ENCODE data around the gene ABCA4. TPM values are rescaled to one million over a fixed set of nuclear protein-coding genes. Genes with fewer than 3 reads are reported as not detected.
A peak's percentile ranks its signal among the peaks of the same experiment; 100 is the strongest.

ABCA4 gene
- total RNA-seq, 2 experiments from 2014 or later = 0.14 to 0.18 TPM

DNA sequence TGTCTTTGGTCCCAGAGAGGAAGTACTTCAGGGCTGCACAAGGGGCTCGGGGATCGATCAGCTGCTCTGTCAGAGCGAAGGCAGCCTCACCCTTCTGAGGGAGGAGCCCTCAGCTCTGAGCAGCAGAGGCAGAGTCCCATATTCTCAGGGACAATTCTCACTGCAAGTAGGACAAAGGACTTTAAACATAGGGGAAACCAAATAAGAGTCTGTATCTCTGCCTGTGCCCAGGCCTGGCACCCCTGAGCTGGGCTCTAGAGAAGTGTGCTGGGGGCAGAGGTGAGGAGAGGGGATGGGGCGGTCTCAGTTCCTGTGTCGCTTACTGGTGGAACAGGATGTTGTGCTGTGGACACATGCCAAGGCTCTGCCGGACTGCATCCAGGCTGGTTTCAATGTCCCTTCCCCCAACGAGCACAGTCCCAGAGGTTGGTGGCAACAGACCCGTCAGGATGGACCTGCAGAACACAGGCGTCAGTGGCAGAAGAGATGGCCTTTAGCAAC lies 76.6 kb downstream of the ABCA4 start:
- no peaks in the 10 kb centered on the region for H3K36me3 Mint-ChIP-seq (ENCODE audit: low read depth)
- POLR2A ChIA-PET = no interaction called here
- ATAC-seq (no peak), DNase-seq (no peak)
- CTCF ChIA-PET = interaction anchor here (0.7 to 2.8 kb wide), 7 partner anchors 10 to 455 kb away, joined by 3 to 11 read pairs (median 6); no protein-coding TSS in a partner anchor
- H3K4me3 Mint-ChIP-seq = no peak overlapping the region
- H3K4me1 Mint-ChIP-seq = peaks cover 2% of the 10 kb centered on the region
- H3K9me3 Mint-ChIP-seq (ENCODE audit: low read depth) = no peaks in the 10 kb centered on the region
- H3K27ac Mint-ChIP-seq = no peak overlapping the region
- intact Hi-C loops (cut with DNase I, micrococcal nuclease) = no loop called here
- H3K27me3 Mint-ChIP-seq = peaks cover 12% of the 10 kb centered on the region

DNA sequence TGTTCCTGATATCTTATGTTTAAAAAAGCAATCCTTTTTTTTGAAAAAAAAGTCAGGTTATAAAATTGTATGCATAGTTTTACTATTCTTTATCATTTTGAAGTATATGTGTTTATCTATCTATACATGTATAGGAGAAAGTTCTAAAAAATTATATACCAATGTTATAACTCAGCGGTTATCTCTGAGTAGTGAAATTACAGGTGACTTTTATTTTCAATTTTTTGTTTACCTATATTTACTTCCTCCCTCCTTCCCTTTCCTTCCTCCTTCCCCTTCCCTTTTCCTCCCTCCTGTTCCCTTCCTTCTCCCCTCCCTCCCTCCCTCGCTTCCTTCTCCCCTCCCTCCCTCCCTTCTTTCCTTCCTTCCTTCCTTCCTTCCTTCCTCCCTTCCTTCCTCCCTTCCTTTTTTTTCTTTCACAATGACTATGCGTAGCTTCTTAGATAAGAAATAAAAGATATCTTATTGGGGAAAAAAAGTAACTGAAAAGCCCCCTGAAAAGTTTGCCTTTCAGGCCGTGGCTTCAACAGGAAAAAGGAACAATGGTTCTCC lies 77.1 kb downstream of the ABCA4 start:
- ATAC-seq (no peak), DNase-seq (no peak)
- CTCF ChIA-PET = interaction anchor here (0.7 to 1.6 kb wide), 3 partner anchors 11 to 456 kb away, joined by 3 to 6 read pairs (median 3); no protein-coding TSS in a partner anchor
- Mint-ChIP-seq H3K9me3 (ENCODE audit: low read depth) (no peaks in the 10 kb centered on the region), H3K27ac (no peak overlapping the region), H3K36me3 (ENCODE audit: low read depth) (no peaks in the 10 kb centered on the region), H3K4me1 (peaks cover 2% of the 10 kb centered on the region), H3K4me3 (no peak overlapping the region), H3K27me3 (peaks cover 15% of the 10 kb centered on the region)
- POLR2A ChIA-PET = no interaction called here
- intact Hi-C loops (cut with DNase I, micrococcal nuclease) = no loop called here

DNA sequence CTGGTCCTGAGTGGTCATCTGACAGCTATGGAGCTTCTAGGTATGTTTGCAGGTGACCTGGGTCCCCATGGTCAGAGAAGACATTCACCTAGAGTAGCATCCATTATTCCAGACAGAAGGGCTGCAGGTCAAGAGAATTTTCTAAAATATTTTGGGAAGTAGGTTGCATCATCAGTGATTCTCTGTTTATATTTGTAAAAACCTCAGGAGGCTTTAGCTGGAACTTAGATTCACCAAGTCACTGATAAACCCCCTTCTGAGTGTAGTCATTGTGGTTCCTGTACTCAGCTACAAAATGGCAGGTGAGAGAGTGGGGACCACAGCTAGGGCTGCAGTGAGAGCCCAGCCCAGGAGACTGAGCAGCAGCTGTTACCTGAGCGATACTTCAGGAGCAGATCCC lies 78.6 kb downstream of the ABCA4 start:
- H3K4me1 Mint-ChIP-seq = peaks cover 15% of the 10 kb centered on the region
- no peak overlapping the region for H3K4me3 Mint-ChIP-seq
- H3K9me3 Mint-ChIP-seq (ENCODE audit: low read depth) = no peaks in the 10 kb centered on the region
- ATAC-seq (no peak), DNase-seq (no peak)
- no peak overlapping the region for H3K27ac Mint-ChIP-seq
- POLR2A ChIA-PET = no interaction called here
- H3K27me3 Mint-ChIP-seq = peaks cover 17% of the 10 kb centered on the region
- CTCF ChIA-PET = interaction anchor here (0.5 to 6.1 kb wide), 5 partner anchors 16 to 424 kb away, joined by 3 to 59 read pairs (median 4); no protein-coding TSS in a partner anchor
- intact Hi-C loops (cut with DNase I, micrococcal nuclease) = no loop called here
- no peaks in the 10 kb centered on the region for H3K36me3 Mint-ChIP-seq (ENCODE audit: low read depth)

DNA sequence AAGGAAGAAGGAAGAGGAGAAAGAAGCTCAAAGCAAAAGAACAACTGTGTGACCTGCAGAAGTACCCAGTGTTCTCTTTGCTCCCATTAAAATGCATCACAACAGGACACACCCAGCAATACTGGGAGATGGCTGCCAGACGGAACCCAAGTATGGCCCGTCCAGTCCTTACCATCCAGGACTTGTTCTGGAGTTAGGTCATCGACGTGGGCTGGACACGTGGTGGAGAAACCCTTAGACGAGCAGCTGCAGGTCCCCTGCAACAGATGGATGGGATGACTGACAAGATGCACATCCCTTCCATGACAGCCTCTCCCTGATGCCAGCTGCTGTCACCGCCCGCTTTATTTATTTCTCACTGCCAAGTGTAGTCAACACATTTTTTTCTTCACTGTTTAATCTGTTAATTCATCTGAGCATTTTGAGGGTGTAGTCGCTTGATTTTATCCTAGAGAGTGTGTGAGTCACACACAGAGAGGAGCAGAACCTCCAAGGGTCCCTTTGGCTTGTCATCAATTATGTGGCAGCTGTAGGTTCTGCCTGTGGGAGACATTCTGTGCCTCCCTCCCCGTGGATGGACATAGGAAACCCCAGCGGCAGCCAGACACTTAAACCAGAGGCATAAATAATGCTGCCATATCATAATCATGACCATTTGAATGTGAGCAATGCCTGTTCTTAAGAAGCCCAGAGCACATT lies 80.9 kb downstream of the ABCA4 start:
- Mint-ChIP-seq H3K36me3 (ENCODE audit: low read depth) (no peaks in the 10 kb centered on the region), H3K9me3 (ENCODE audit: low read depth) (no peaks in the 10 kb centered on the region), H3K4me1 (peaks cover 25% of the 10 kb centered on the region), H3K4me3 (no peak overlapping the region), H3K27me3 (peaks cover 30% of the 10 kb centered on the region), H3K27ac (no peak overlapping the region)
- no peak for DNase-seq
- intact Hi-C loops (cut with DNase I, micrococcal nuclease) = loop anchor here (5.0 kb wide), 4 partner anchors 133 to 767 kb away; partner anchors contain the start of genes ARHGAP29 (in 2 of the 2), ABCD3 (in 1 of the 2) and GCLM (in 1 of the 2)
- CTCF ChIA-PET = interaction anchor here (0.6 to 7.2 kb wide), 38 partner anchors 10 to 767 kb away, joined by 3 to 59 read pairs (median 3); no protein-coding TSS in a partner anchor
- POLR2A ChIA-PET = no interaction called here
- no peak for ATAC-seq

DNA sequence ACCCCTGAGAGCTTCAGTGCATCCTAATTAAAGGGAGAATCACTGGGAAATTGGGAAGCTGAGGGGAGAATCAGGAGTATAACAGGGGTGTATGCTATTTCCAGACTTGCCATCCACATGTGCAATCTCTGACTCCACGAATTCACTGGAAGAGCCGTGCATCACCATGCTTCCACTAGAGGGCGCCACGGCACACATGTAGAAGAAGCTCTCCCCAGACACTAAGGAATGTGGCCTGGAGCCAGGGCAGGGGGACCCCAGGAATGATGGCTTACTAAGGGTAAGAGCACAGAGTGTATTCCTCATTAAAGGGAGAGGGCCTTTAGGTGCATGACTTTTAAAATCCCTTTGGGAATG lies 81.5 kb downstream of the ABCA4 start:
- H3K36me3 Mint-ChIP-seq (ENCODE audit: low read depth) = no peaks in the 10 kb centered on the region
- intact Hi-C loops (cut with DNase I, micrococcal nuclease) = loop anchor here (5.0 kb wide), 4 partner anchors 132 to 768 kb away; partner anchors contain the start of genes ARHGAP29 (in 2 of the 2), ABCD3 (in 1 of the 2) and GCLM (in 1 of the 2)
- H3K27me3 Mint-ChIP-seq = peaks cover 30% of the 10 kb centered on the region
- H3K27ac Mint-ChIP-seq = no peak overlapping the region
- no peak overlapping the region for H3K4me3 Mint-ChIP-seq
- ATAC-seq (no peak), DNase-seq (peak; percentile 82)
- H3K9me3 Mint-ChIP-seq (ENCODE audit: low read depth) = no peaks in the 10 kb centered on the region
- ChIA-PET CTCF (interaction anchor here (0.6 to 7.2 kb wide), 34 partner anchors 9 to 659 kb away, joined by 3 to 59 read pairs (median 3); no protein-coding TSS in a partner anchor), POLR2A (no interaction called here)
- peaks cover 26% of the 10 kb centered on the region for H3K4me1 Mint-ChIP-seq

DNA sequence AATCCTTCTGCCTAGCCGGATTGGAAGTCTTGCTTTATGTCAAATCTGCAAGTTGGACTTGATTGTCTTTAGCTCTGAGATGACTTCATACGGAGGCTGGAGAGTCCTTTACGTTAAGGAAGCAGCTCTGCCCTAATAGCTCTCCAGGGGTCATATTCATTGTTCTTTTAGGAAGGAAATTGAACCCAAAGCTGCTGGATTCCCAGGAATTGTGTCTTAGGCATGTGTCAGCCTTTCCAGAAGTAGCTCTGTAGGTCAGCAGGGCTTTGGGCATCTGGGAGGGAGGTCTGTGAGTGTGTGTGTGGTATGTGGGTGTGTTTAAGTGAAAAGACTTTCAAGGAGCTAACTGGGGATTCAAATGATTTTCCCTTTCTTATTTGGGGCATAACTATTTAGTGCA lies 82.4 kb downstream of the ABCA4 start:
- H3K27ac Mint-ChIP-seq = peak overlapping the region; percentile 81
- no peaks in the 10 kb centered on the region for H3K36me3 Mint-ChIP-seq (ENCODE audit: low read depth)
- intact Hi-C loops (cut with DNase I, micrococcal nuclease) = loop anchor here (5.0 kb wide), 4 partner anchors 131 to 769 kb away; partner anchors contain the start of genes ARHGAP29 (in 2 of the 2), ABCD3 (in 1 of the 2) and GCLM (in 1 of the 2)
- ChIA-PET CTCF (interaction anchor here (0.8 to 7.2 kb wide), 12 partner anchors 11 to 426 kb away, joined by 3 to 59 read pairs (median 4); no protein-coding TSS in a partner anchor), POLR2A (no interaction called here)
- DNase-seq (no peak), ATAC-seq (no peak)
- H3K4me3 Mint-ChIP-seq = no peak overlapping the region
- H3K9me3 Mint-ChIP-seq (ENCODE audit: low read depth) = no peaks in the 10 kb centered on the region
- peaks cover 26% of the 10 kb centered on the region for H3K4me1 Mint-ChIP-seq
- peaks cover 30% of the 10 kb centered on the region for H3K27me3 Mint-ChIP-seq

DNA sequence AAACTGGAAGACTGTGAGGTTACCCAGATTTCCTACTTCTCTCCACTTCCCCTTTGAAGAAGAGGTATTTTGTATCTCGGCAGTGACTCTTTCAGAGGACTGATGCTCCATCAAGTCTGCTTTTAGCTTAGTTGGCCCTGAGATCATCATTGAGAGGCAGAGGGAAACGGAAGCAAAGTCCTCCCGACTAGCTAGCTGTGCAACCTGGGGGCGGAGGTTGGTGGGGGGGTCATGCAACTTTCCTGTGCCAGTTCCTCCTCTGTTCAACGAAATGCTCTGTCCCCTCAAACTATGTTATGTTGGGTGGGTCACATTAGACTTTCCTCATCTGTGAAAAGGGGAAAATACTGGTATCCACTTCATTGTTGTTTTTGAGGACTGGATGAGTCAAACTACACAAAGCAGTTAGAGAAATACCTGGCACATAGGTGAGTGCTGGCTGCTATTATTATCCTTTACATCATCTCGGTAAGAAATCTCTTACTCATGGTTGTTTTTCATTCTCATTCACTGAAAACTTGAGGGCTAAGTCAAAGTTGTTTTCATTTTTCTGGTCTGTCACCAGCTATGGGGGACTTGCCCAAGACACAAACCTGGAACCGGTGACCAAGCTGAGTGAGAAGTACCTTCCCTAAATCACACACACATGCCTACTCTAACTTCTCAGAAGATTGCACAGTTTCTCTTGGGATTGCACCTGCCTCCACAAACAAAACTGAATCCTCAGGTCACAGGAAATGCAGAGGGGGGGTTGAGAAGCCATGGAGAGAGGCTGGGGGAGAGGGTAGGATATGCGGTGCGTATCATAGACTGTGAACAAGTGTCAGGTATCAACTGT lies 83.3 kb downstream of the ABCA4 start:
- H3K9me3 Mint-ChIP-seq (ENCODE audit: low read depth) = no peaks in the 10 kb centered on the region
- H3K27ac Mint-ChIP-seq = peak overlapping the region; percentile 82
- peak; percentile 66 for DNase-seq
- peak; percentile 88 for ATAC-seq
- no peaks in the 10 kb centered on the region for H3K36me3 Mint-ChIP-seq (ENCODE audit: low read depth)
- ChIA-PET CTCF (interaction anchor here (0.6 to 7.2 kb wide), 18 partner anchors 8 to 768 kb away, joined by 3 to 59 read pairs (median 4); no protein-coding TSS in a partner anchor), POLR2A (interaction anchor here (0.5 kb wide), 1 partner anchor 645 kb away, joined by 3 read pairs; no protein-coding TSS in a partner anchor)
- intact Hi-C loops (cut with DNase I, micrococcal nuclease) = loop anchor here (1.0 to 5.0 kb wide), 6 partner anchors 130 to 770 kb away; partner anchors contain the start of genes ARHGAP29 (in 2 of the 2), ABCD3 (in 1 of the 2) and GCLM (in 1 of the 2)
- peak overlapping the region; percentile 14 for H3K4me3 Mint-ChIP-seq
- H3K27me3 Mint-ChIP-seq = peaks cover 30% of the 10 kb centered on the region
- H3K4me1 Mint-ChIP-seq = peaks cover 26% of the 10 kb centered on the region

DNA sequence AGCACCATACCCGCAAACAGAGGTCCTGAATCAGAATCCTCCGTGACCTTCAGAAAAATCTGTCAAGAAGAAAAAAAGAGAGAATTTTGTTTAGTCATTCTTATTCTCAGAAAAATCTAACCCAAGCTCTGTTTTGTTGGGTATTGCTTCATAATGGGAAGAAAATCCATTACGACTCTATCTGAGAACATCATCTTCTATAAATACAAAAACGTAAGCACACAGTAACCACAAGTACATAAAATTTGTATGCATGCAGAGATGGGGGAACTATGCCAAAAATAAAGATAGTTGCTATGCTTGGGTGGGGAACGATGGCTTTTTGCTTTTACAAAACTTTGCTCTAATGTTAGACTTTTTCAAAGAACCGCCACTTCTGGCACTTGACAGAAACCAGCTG lies 84.2 kb downstream of the ABCA4 start:
- Mint-ChIP-seq H3K9me3 (ENCODE audit: low read depth) (no peaks in the 10 kb centered on the region), H3K4me3 (no peak overlapping the region), H3K36me3 (ENCODE audit: low read depth) (no peaks in the 10 kb centered on the region), H3K4me1 (peaks cover 26% of the 10 kb centered on the region), H3K27ac (peak overlapping the region; percentile 82), H3K27me3 (peaks cover 30% of the 10 kb centered on the region)
- POLR2A ChIA-PET = no interaction called here
- CTCF ChIA-PET = interaction anchor here (0.6 to 7.2 kb wide), 9 partner anchors 9 to 769 kb away, joined by 3 to 59 read pairs (median 4); no protein-coding TSS in a partner anchor
- intact Hi-C loops (cut with DNase I, micrococcal nuclease) = loop anchor here (1.0 to 5.0 kb wide), 6 partner anchors 129 to 771 kb away; partner anchors contain the start of genes ARHGAP29 (in 2 of the 2), ABCD3 (in 1 of the 2) and GCLM (in 1 of the 2)
- DNase-seq (no peak), ATAC-seq (no peak)

DNA sequence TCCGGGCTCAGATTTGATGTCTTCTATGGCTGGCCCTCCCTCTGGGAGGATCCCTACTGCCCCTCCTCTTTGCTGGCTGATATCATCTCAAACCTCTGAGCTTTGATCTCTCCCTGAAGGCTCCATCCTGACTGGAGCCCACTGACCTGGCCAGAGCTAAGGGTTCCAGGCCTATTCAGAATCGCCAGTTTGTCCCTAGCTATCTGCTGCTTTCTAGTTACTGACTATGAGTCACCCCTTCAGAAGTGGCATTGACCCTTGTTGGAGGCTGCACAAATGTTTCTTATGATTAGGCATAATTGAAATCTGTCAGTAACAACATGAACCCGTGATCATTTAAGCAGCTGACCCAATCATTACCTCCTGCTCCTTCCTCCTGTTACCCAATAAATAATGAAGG lies 87.1 kb downstream of the ABCA4 start:
- ATAC-seq (no peak), DNase-seq (no peak)
- H3K9me3 Mint-ChIP-seq (ENCODE audit: low read depth) = no peaks in the 10 kb centered on the region
- peaks cover 26% of the 10 kb centered on the region for H3K4me1 Mint-ChIP-seq
- H3K36me3 Mint-ChIP-seq (ENCODE audit: low read depth) = no peaks in the 10 kb centered on the region
- CTCF ChIA-PET = interaction anchor here (1.3 to 7.2 kb wide), 3 partner anchors 8 to 300 kb away, joined by 5 to 56 read pairs (median 7); no protein-coding TSS in a partner anchor
- no peak overlapping the region for H3K27ac Mint-ChIP-seq
- H3K27me3 Mint-ChIP-seq = peaks cover 18% of the 10 kb centered on the region
- POLR2A ChIA-PET = interaction anchor here (0.7 kb wide), 1 partner anchor 320 kb away, joined by 6 read pairs; no protein-coding TSS in a partner anchor
- no peak overlapping the region for H3K4me3 Mint-ChIP-seq
- intact Hi-C loops (cut with DNase I, micrococcal nuclease) = no loop called here

DNA sequence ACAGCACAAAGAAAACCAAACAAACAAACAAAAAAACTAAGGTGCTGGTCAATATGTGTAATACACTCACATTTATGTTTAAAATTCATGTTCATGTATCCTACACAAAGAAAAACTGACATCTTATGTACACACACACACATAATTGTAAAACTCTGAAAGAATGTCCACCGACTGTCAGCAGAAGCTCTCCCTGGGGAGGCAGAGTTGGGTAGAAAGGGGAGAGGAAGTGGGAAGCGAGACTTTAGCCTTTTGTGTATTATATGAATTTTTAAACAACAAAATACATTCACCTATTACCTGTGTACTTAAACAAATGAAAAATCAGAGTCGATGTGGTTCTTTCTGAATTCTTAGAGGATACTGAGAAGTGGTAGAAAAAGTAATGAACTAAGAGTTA lies 88.3 kb downstream of the ABCA4 start:
- peaks cover 13% of the 10 kb centered on the region for H3K27me3 Mint-ChIP-seq
- no peak overlapping the region for H3K27ac Mint-ChIP-seq
- ChIA-PET CTCF (interaction anchor here (0.7 to 1.0 kb wide), 2 partner anchors 15 to 303 kb away, joined by 3 to 4 read pairs; no protein-coding TSS in a partner anchor), POLR2A (no interaction called here)
- DNase-seq (no peak), ATAC-seq (no peak)
- H3K4me1 Mint-ChIP-seq = peaks cover 16% of the 10 kb centered on the region
- intact Hi-C loops (cut with DNase I, micrococcal nuclease) = no loop called here
- H3K4me3 Mint-ChIP-seq = no peak overlapping the region
- no peaks in the 10 kb centered on the region for H3K9me3 Mint-ChIP-seq (ENCODE audit: low read depth)
- H3K36me3 Mint-ChIP-seq (ENCODE audit: low read depth) = no peaks in the 10 kb centered on the region

All from activated CD4-positive, alpha-beta T cell treated with anti-CD3 and anti-CD28 coated beads for 36 hours (primary cell).